Sigmoid colon (tissue), 4 donors: ENCODE results near the gene PXDN.

Source experiments
- POLR2A ChIP-seq, 2 donors: fragments of 450-650 bp; IDR thresholded peaks; one replicate each; pipeline ENCODE4 v1.6.1; 2016; ENCODE audit warnings: antibody characterized with exemption in 2 of 2, mild to moderate bottlenecking in 2 of 2, moderate library complexity in 2 of 2
- POLR2AphosphoS5 ChIP-seq, 4 donors: sonication (generic); formaldehyde crosslinking; IDR thresholded peaks; one replicate each; pipeline ENCODE4 v1.6.1; 2017; ENCODE audit warnings: antibody characterized with exemption in 4 of 4
- TF ChIP-seq, protein P1 (sequence below), 4 experiments: fragments of 450-650 bp in 3 of 4; fragments of 200-600 bp in 1 of 4; IDR thresholded peaks; one replicate each; pipeline ENCODE4 v1.5.1; 2016 to 2019; ENCODE audit warnings: antibody characterized with exemption in 4 of 4, mild to moderate bottlenecking in 3 of 4, moderate library complexity in 2 of 4

DNA sequence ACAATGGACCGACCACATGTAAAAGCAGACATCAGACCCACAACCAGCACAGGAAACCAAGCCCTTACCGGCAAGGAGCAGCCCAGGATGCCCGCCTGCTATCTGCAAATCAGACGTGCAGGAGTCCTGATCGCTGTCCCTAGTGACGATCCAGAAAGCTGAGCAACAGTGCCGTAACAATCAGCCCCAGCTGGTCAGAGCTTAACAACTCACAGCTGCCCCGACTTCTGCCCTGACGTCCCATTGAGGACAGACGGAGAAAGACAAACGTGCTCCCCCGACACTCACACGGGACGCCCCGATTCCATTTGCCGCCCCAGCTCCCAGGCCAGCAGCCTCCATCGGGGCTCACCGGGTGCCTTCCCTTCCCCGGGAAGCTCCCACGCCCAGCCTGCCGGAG, 39.8 kb upstream of the PXDN start:
- TF ChIP-seq, protein P1, sequence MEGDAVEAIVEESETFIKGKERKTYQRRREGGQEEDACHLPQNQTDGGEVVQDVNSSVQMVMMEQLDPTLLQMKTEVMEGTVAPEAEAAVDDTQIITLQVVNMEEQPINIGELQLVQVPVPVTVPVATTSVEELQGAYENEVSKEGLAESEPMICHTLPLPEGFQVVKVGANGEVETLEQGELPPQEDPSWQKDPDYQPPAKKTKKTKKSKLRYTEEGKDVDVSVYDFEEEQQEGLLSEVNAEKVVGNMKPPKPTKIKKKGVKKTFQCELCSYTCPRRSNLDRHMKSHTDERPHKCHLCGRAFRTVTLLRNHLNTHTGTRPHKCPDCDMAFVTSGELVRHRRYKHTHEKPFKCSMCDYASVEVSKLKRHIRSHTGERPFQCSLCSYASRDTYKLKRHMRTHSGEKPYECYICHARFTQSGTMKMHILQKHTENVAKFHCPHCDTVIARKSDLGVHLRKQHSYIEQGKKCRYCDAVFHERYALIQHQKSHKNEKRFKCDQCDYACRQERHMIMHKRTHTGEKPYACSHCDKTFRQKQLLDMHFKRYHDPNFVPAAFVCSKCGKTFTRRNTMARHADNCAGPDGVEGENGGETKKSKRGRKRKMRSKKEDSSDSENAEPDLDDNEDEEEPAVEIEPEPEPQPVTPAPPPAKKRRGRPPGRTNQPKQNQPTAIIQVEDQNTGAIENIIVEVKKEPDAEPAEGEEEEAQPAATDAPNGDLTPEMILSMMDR (IDR thresholded peaks at IDR 0.05) = no peak
- TF ChIP-seq POLR2A (IDR thresholded peaks at IDR 0.05) (no peak), POLR2AphosphoS5 (IDR thresholded peaks at IDR 0.05) (no peak)
